ENCODE results near the gene AP5Z1. TPM values are rescaled to one million over a fixed set of nuclear protein-coding genes. Genes with fewer than 3 reads are reported as not detected.

Gene AP5Z1
- polyA plus RNA-seq, 1 of the 3 experiments (the other 2 are of a cell fraction): 29.5 TPM

- WGBS (ENCODE audit: low lambda C conversion rate): 86% methylated on average over 12 of the region's 12 CpGs
- Histone ChIP-seq H2AFZ (ENCODE audit: low read depth) (no peak overlapping the region), H3K36me3 (replicated peaks in 1 of 2; ENCODE audit: control insufficient read depth in 1 of 2, insufficient read depth in 2 of 2, low read length in 1 of 2) (peaks cover 25 to 32% of the 10 kb centered on the region in 2 experiments), H3K27ac (ENCODE audit: low read depth in 2 of 2, low read length in 1 of 2) (peak overlapping the region in 1 of 2 experiments; percentile 60; a peak in 2 of 4 replicates), H3K79me2 (ENCODE audit: insufficient read depth) (peaks cover 35% of the 10 kb centered on the region), H3K4me2 (peak overlapping the region; percentile 0; the same call in 1 of the 2 replicates), H3K9me2 (no peaks in the 10 kb centered on the region), H4K20me1 (ENCODE audit: insufficient read depth) (no peaks in the 10 kb centered on the region), H3K4me3 (ENCODE audit: low read depth in 2 of 2, low read length in 1 of 2) (no peak overlapping the region), H3K9me3 (no peaks in the 10 kb centered on the region), H3K4me1 (ENCODE audit: control insufficient read depth in 1 of 2, insufficient read depth in 2 of 2, low read depth in 1 of 2, low read length in 1 of 2) (peaks cover 0 to 21% of the 10 kb centered on the region in 2 experiments; a peak in 3 of 4 replicates), H3K9ac (no peak overlapping the region), H3K27me3 (ENCODE audit: insufficient read depth) (no peaks in the 10 kb centered on the region), H3F3A (replicated peaks; ENCODE audit: insufficient read depth) (peaks cover 5% of the 10 kb centered on the region)
- CTCF ChIA-PET: interaction anchor here (0.7 to 1.4 kb wide), 5 partner anchors 7 to 339 kb away, joined by 3 to 5 read pairs (median 3); no protein-coding TSS in a partner anchor
- DNase-seq: no peak
- TF ChIP-seq CTCF (IDR thresholded peaks at IDR 0.05) (no peak), NFIC (IDR thresholded peaks at IDR 0.05; ENCODE audit: borderline replicate concordance) (no peak), GATA2 (CRISPR knock-in tag; IDR thresholded peaks at IDR 0.05) (no peak), RXRA (IDR thresholded peaks at IDR 0.05; ENCODE audit: borderline replicate concordance, low read depth) (no peak), ZBTB33 (IDR thresholded peaks at IDR 0.05; ENCODE audit: borderline replicate concordance, low read depth) (no peak), USF2 (IDR thresholded peaks at IDR 0.05; ENCODE audit: borderline replicate concordance, low read depth, low read length) (no peak), RCOR1 (IDR thresholded peaks at IDR 0.05; ENCODE audit: low read length) (no peak), RFX5 (IDR thresholded peaks at IDR 0.05; ENCODE audit: low read length) (no peak), FOXM1 (IDR thresholded peaks at IDR 0.05; ENCODE audit: low read depth) (no peak), GABPA (IDR thresholded peaks at IDR 0.05; ENCODE audit: low read depth) (no peak), POLR2AphosphoS5 (IDR thresholded peaks at IDR 0.05; ENCODE audit: low read depth, low read length) (no peak), ELF1 (IDR thresholded peaks at IDR 0.05) (no peak), TEAD4 (IDR thresholded peaks at IDR 0.05; ENCODE audit: borderline replicate concordance, insufficient read depth) (no peak), FOXJ3 (CRISPR knock-in tag; IDR thresholded peaks at IDR 0.05) (no peak), SMC3 (IDR thresholded peaks at IDR 0.05; ENCODE audit: low read depth, low read length) (no peak)
- POLR2A ChIA-PET: no interaction called here
These were observed 29.2 kb upstream of the AP5Z1 start for GRCh38 chr7:4745971-4746919.

Measured in SK-N-SH (cell line).